SK-N-SH treated with all-trans-retinoic acid at 6 μM for 48 hours (cell line): ENCODE measurements around the gene TERB1.

Experiments
- ATAC-seq: fragments of 200-7000 bp; cut with Tn5 transposase; 3 replicates; pipeline ENCODE4 v1.9.1; 2020; ENCODE audit warnings: mild to moderate bottlenecking, moderate library complexity
- BACH2 ChIP-seq: fragments of 250-450 bp; sonication (Bioruptor Pico); IDR thresholded peaks from 2 replicates; pipeline ENCODE4 v1.9.0; 2021; ENCODE audit warnings: mild to moderate bottlenecking, borderline replicate concordance
- CREB5 ChIP-seq: fragments of 250-450 bp; sonication (Bioruptor Pico); IDR thresholded peaks from 2 replicates; pipeline ENCODE4 v1.5.1; 2020; ENCODE audit warnings: low read depth, mild to moderate bottlenecking, moderate library complexity
- CSDC2 ChIP-seq: fragments of 250-450 bp; sonication (Bioruptor Pico); IDR thresholded peaks from 2 replicates; pipeline ENCODE4 v1.5.0; 2020; ENCODE audit warnings: mild to moderate bottlenecking, moderate library complexity
- CSRNP3 ChIP-seq: fragments of 250-450 bp; sonication (Bioruptor Pico); IDR thresholded peaks from 2 replicates; pipeline ENCODE4 v1.5.1; 2021; ENCODE audit warnings: mild to moderate bottlenecking, moderate library complexity
- ESRRG ChIP-seq: fragments of 250-450 bp; sonication (Bioruptor Pico); IDR thresholded peaks from 2 replicates; pipeline ENCODE4 v1.6.1; 2021; ENCODE audit warnings: mild to moderate bottlenecking
- GLIS3 ChIP-seq: fragments of 250-450 bp; sonication (Bioruptor Pico); IDR thresholded peaks from 2 replicates; pipeline ENCODE4 v1.5.0; 2020; ENCODE audit warnings: mild to moderate bottlenecking, moderate library complexity
- OSR1 ChIP-seq: fragments of 250-450 bp; sonication (Bioruptor Pico); IDR thresholded peaks from 2 replicates; pipeline ENCODE4 v1.8.0; 2022; ENCODE audit warnings: moderate library complexity, mild to moderate bottlenecking, inconsistent platforms
- PPARA ChIP-seq: fragments of 250-450 bp; sonication (Bioruptor Pico); IDR thresholded peaks from 2 replicates; pipeline ENCODE4 v1.5.0; 2020; ENCODE audit warnings: mild to moderate bottlenecking, borderline replicate concordance
- RARB ChIP-seq: fragments of 250-450 bp; sonication (Bioruptor Pico); IDR thresholded peaks from 2 replicates; pipeline ENCODE4 v1.8.0; 2021; ENCODE audit warnings: mild to moderate bottlenecking, moderate library complexity
- SNAI2 ChIP-seq: fragments of 250-450 bp; sonication (Bioruptor Pico); IDR thresholded peaks from 2 replicates; pipeline ENCODE4 v1.5.0; 2020; ENCODE audit warnings: mild to moderate bottlenecking, moderate library complexity
- TOX ChIP-seq: fragments of 250-450 bp; sonication (Bioruptor Pico); IDR thresholded peaks from 2 replicates; pipeline ENCODE4 v1.8.0; 2021; ENCODE audit warnings: mild to moderate bottlenecking, moderate library complexity, borderline replicate concordance
- ZC3H10 ChIP-seq: fragments of 250-450 bp; sonication (Bioruptor Pico); IDR thresholded peaks from 2 replicates; pipeline ENCODE4 v1.5.1; 2021; ENCODE audit warnings: mild to moderate bottlenecking, moderate library complexity
- ZFP3 ChIP-seq: fragments of 250-450 bp; sonication (Bioruptor Pico); IDR thresholded peaks from 2 replicates; pipeline ENCODE4 v1.5.0; 2020; ENCODE audit warnings: mild to moderate bottlenecking, moderate library complexity
- ZFP30 ChIP-seq: fragments of 450-650 bp; formaldehyde crosslinking; IDR thresholded peaks from 2 replicates; pipeline ENCODE4 v1.5.0; 2022; ENCODE audit warnings: mild to moderate bottlenecking, moderate library complexity
- ZNF565 ChIP-seq: fragments of 450-650 bp; formaldehyde crosslinking; conservative IDR thresholded peaks from 2 replicates; pipeline ENCODE4 v1.5.0; 2020; ENCODE audit warnings: low read depth, mild to moderate bottlenecking, moderate library complexity
- ZNF70 ChIP-seq: fragments of 450-650 bp; formaldehyde crosslinking; IDR thresholded peaks from 2 replicates; pipeline ENCODE4 v1.5.0; 2020; ENCODE audit warnings: mild to moderate bottlenecking, moderate library complexity
- ZNF8 ChIP-seq: fragments of 450-650 bp; formaldehyde crosslinking; IDR thresholded peaks from 2 replicates; pipeline ENCODE4 v1.5.0; 2020; ENCODE audit warnings: mild to moderate bottlenecking, moderate library complexity
- TF ChIP-seq, protein P1 (sequence below): fragments of 250-450 bp; sonication (Bioruptor Pico); IDR thresholded peaks from 2 replicates; pipeline ENCODE4 v1.5.0; 2020; ENCODE audit warnings: mild to moderate bottlenecking, moderate library complexity
- TF ChIP-seq, protein P2 (sequence below): fragments of 250-450 bp; sonication (Bioruptor Pico); IDR thresholded peaks from 2 replicates; pipeline ENCODE4 v1.8.0; 2020; ENCODE audit warnings: mild to moderate bottlenecking, moderate library complexity, borderline replicate concordance

TERB1 gene

GRCh38 chr16:66832190-66832589 lies 30.8 kb upstream of the TERB1 start:
- no peak for ATAC-seq
- TF ChIP-seq PPARA (CRISPR knock-in tag) (no peak), ZNF8 (no peak), RARB (CRISPR knock-in tag) (no peak), ZC3H10 (CRISPR knock-in tag) (no peak), TOX (CRISPR knock-in tag) (no peak), ZNF565 (CRISPR knock-in tag) (no peak), CSDC2 (CRISPR knock-in tag) (no peak), ZNF70 (CRISPR knock-in tag) (no peak), ESRRG (CRISPR knock-in tag) (no peak), ZFP3 (no peak), CSRNP3 (no peak), ZFP30 (CRISPR knock-in tag) (no peak), SNAI2 (CRISPR knock-in tag) (no peak), GLIS3 (no peak), BACH2 (CRISPR knock-in tag) (no peak), OSR1 (CRISPR knock-in tag) (no peak)
- TF ChIP-seq, protein P1, sequence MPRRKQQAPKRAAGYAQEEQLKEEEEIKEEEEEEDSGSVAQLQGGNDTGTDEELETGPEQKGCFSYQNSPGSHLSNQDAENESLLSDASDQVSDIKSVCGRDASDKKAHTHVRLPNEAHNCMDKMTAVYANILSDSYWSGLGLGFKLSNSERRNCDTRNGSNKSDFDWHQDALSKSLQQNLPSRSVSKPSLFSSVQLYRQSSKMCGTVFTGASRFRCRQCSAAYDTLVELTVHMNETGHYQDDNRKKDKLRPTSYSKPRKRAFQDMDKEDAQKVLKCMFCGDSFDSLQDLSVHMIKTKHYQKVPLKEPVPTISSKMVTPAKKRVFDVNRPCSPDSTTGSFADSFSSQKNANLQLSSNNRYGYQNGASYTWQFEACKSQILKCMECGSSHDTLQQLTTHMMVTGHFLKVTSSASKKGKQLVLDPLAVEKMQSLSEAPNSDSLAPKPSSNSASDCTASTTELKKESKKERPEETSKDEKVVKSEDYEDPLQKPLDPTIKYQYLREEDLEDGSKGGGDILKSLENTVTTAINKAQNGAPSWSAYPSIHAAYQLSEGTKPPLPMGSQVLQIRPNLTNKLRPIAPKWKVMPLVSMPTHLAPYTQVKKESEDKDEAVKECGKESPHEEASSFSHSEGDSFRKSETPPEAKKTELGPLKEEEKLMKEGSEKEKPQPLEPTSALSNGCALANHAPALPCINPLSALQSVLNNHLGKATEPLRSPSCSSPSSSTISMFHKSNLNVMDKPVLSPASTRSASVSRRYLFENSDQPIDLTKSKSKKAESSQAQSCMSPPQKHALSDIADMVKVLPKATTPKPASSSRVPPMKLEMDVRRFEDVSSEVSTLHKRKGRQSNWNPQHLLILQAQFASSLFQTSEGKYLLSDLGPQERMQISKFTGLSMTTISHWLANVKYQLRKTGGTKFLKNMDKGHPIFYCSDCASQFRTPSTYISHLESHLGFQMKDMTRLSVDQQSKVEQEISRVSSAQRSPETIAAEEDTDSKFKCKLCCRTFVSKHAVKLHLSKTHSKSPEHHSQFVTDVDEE = no peak
- TF ChIP-seq, protein P2, sequence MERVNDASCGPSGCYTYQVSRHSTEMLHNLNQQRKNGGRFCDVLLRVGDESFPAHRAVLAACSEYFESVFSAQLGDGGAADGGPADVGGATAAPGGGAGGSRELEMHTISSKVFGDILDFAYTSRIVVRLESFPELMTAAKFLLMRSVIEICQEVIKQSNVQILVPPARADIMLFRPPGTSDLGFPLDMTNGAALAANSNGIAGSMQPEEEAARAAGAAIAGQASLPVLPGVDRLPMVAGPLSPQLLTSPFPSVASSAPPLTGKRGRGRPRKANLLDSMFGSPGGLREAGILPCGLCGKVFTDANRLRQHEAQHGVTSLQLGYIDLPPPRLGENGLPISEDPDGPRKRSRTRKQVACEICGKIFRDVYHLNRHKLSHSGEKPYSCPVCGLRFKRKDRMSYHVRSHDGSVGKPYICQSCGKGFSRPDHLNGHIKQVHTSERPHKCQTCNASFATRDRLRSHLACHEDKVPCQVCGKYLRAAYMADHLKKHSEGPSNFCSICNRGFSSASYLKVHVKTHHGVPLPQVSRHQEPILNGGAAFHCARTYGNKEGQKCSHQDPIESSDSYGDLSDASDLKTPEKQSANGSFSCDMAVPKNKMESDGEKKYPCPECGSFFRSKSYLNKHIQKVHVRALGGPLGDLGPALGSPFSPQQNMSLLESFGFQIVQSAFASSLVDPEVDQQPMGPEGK (CRISPR knock-in tag) = no peak

DNA sequence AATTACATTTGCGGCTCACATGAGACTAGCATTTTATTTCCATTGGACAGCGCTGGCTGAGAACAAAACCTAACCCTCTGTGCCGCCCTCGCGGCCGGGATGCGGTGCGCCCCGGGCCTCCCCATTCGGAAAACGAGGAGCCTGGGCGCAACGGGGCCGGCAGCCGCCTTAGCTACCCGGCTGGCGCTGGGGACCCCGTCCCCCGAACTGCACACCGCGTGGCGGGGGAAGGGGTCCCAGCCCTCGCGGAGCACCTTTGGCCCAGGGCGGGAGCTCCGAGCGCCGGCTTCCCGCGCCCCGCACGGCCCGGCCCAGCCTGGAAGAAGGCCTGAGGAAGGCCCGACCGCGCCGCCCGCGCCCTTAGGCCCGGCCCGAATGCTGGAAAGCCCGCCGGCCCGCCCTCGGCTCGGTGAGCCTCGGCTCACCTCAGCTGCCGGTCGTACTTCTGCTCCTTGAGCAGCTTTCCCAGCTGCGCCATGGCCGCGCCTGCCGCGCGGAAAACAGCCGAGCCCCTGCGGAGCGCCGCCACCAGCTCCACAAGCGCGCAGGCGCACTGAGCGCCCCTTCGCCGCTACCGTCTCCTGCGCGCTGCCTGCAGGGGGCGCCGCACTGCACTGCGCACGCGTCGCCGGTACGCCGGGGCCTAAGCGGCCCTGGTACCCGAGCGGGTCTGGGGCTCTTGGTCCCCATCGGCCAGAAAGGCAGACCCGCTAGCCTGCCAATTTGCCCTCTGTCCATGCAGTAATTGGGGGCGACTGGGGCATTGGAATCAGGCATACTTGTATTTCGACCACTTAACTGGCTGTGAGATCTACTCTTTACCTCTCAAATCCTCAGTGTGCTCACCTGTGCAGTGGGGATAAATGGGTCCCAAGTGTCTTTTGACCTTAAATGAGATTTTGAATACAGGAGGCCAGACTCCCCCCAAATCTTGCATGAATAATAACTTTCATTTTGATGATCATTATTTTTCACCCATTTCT lies 29.3 kb upstream of the TERB1 start, which contains the start of gene NAE1:
Gene NAE1 (minus strand): TSS at position 555 of the 983 bp plus-strand sequence. CDS start 77 bp downstream, at position 478.
- TF ChIP-seq ESRRG (CRISPR knock-in tag) (0 out of 2 replicates have a peak, but pooled peaks have one; percentile 27), CSRNP3 (no peak)
- TF ChIP-seq, protein P1 = 0 out of 2 replicates have a peak, but pooled peaks have one; percentile 25
- TF ChIP-seq, all 23 proteins: peak for 2
- ATAC-seq = peak; percentile 94

GRCh38 chr16:66824006-66824405 lies 22.6 kb upstream of the TERB1 start:
- TF ChIP-seq, protein P2 (CRISPR knock-in tag) = no peak
- TF ChIP-seq BACH2 (CRISPR knock-in tag) (no peak), SNAI2 (CRISPR knock-in tag) (no peak), ZNF565 (CRISPR knock-in tag) (no peak), CREB5 (CRISPR knock-in tag) (no peak), OSR1 (CRISPR knock-in tag) (no peak), ZFP3 (no peak)
- TF ChIP-seq, all 23 proteins: peak for 0
- no peak for ATAC-seq
